GM19239 (cell line): ENCODE data around the gene POLE.
A peak's percentile ranks its signal among the peaks of the same experiment; 100 is the strongest.

Experiments used
- DNase-seq: peaks from one replicate; pipeline ENCODE4 v3.0.0; 2011; ENCODE audit warnings: low spot score; ENCODE audit not compliant: insufficient read length
- FAIRE-seq: peaks from 2 replicates; lab custom pipeline; 2011; peaks lifted over from hg19 to GRCh38; lab: Jason Lieb, UNC

POLE gene

GRCh38 chr12:132687211-132688164, at the start of gene POLE, which contains the start of gene PXMP2:
TSS of gene POLE (minus strand) at chr12:132687342. CDS start at chr12:132687315, 27 bp downstream.
TSS of gene PXMP2 (plus strand) at chr12:132687587. CDS start at chr12:132687671, 84 bp downstream.
- DNase-seq = peak; percentile 99

GRCh38 chr12:132736913-132737312, 49.8 kb upstream of the POLE start:
- DNase-seq (no peak), FAIRE-seq (no peak)

More at GRCh38 chr12:132687211-132688164, at the start of gene POLE, which contains the start of gene PXMP2:
- peak; percentile 74 for FAIRE-seq

GRCh38 chr12:132736378-132736777, 49.2 kb upstream of the POLE start:
- no peak for DNase-seq
- FAIRE-seq = no peak

- no peak for FAIRE-seq
- no peak for DNase-seq
Observed at GRCh38 chr12:132735496-132735895, 48.4 kb upstream of the POLE start.

- FAIRE-seq (no peak), DNase-seq (no peak)
Observed at GRCh38 chr12:132734206-132734605, 47.1 kb upstream of the POLE start.

- FAIRE-seq (no peak), DNase-seq (no peak)
Observed at GRCh38 chr12:132731574-132731973, 44.4 kb upstream of the POLE start.

GRCh38 chr12:132730353-132730752, 43.2 kb upstream of the POLE start:
- DNase-seq (no peak), FAIRE-seq (no peak)

GRCh38 chr12:132729541-132730320, 42.6 kb upstream of the POLE start:
- no peak for DNase-seq
- no peak for FAIRE-seq

GRCh38 chr12:132728502-132728901, 41.4 kb upstream of the POLE start:
- DNase-seq (no peak), FAIRE-seq (no peak)

GRCh38 chr12:132727091-132727794, 40.1 kb upstream of the POLE start:
- FAIRE-seq (no peak), DNase-seq (no peak)

GRCh38 chr12:132726386-132726785, 39.2 kb upstream of the POLE start:
- DNase-seq (no peak), FAIRE-seq (no peak)

- FAIRE-seq = no peak
Observed at GRCh38 chr12:132724506-132725241, 37.5 kb upstream of the POLE start.

GRCh38 chr12:132723764-132724140, 36.6 kb upstream of the POLE start:
- no peak for FAIRE-seq
- no peak for DNase-seq

More at GRCh38 chr12:132724506-132725241, 37.5 kb upstream of the POLE start:
- DNase-seq = no peak

GRCh38 chr12:132723015-132723763, 36.0 kb upstream of the POLE start:
- no peak for FAIRE-seq
- no peak for DNase-seq

- no peak for FAIRE-seq
- no peak for DNase-seq
Observed at GRCh38 chr12:132720606-132721345, 33.6 kb upstream of the POLE start.

- FAIRE-seq (no peak), DNase-seq (no peak)
Observed at GRCh38 chr12:132719954-132720324, 32.8 kb upstream of the POLE start.

GRCh38 chr12:132719141-132719953, 32.2 kb upstream of the POLE start:
- FAIRE-seq = no peak
- no peak for DNase-seq
